Ammon's horn (tissue), 1 donor: ENCODE results near the gene CCSER2.

Source experiments
- DNase-seq: peaks from one replicate; pipeline ENCODE4 v3.0.0-alpha.2; 2016; ENCODE audit warnings: low spot score

The CCSER2 gene

GRCh38 chr10:84348860-84349259 is 20.5 kb downstream of the CCSER2 start:
- DNase-seq = no peak

GRCh38 chr10:84352251-84352842 is 24.0 kb downstream of the CCSER2 start:
- peak; percentile 75 for DNase-seq

GRCh38 chr10:84353052-84353803 is 24.8 kb downstream of the CCSER2 start:
- DNase-seq = no peak

- DNase-seq = no peak
Observed at GRCh38 chr10:84354623-84355022, 26.2 kb downstream of the CCSER2 start.

- no peak for DNase-seq
Observed at GRCh38 chr10:84355106-84355505, 26.7 kb downstream of the CCSER2 start.

- DNase-seq = no peak
Observed at GRCh38 chr10:84356928-84357327, 28.5 kb downstream of the CCSER2 start.

GRCh38 chr10:84358743-84359142 is 30.4 kb downstream of the CCSER2 start:
- no peak for DNase-seq

GRCh38 chr10:84360637-84361365 is 32.4 kb downstream of the CCSER2 start:
- DNase-seq = peak; percentile 24

GRCh38 chr10:84365335-84365881 is 37.0 kb downstream of the CCSER2 start:
- no peak for DNase-seq

- no peak for DNase-seq
Observed at GRCh38 chr10:84366041-84366440, 37.7 kb downstream of the CCSER2 start.

- no peak for DNase-seq
Observed at GRCh38 chr10:84367256-84367655, 38.9 kb downstream of the CCSER2 start.

GRCh38 chr10:84368828-84369227 is 40.4 kb downstream of the CCSER2 start:
- DNase-seq = no peak

GRCh38 chr10:84370283-84370682 is 41.9 kb downstream of the CCSER2 start:
- DNase-seq = no peak

- DNase-seq = no peak
Observed at GRCh38 chr10:84371944-84372343, 43.6 kb downstream of the CCSER2 start.

GRCh38 chr10:84373000-84373399 is 44.6 kb downstream of the CCSER2 start:
- DNase-seq = no peak

GRCh38 chr10:84374455-84374854 is 46.1 kb downstream of the CCSER2 start:
- no peak for DNase-seq

- DNase-seq = peak; percentile 77
Observed at GRCh38 chr10:84375011-84375410, 46.6 kb downstream of the CCSER2 start.

- no peak for DNase-seq
Observed at GRCh38 chr10:84375881-84376280, 47.5 kb downstream of the CCSER2 start.

GRCh38 chr10:84388148-84388547 is 59.8 kb downstream of the CCSER2 start:
- DNase-seq = no peak

- no peak for DNase-seq
Observed at GRCh38 chr10:84390364-84390763, 62.0 kb downstream of the CCSER2 start.

GRCh38 chr10:84391326-84391725 is 62.9 kb downstream of the CCSER2 start:
- DNase-seq = peak; percentile 62

GRCh38 chr10:84392181-84392580 is 63.8 kb downstream of the CCSER2 start:
- no peak for DNase-seq

- no peak for DNase-seq
Observed at GRCh38 chr10:84395581-84395980, 67.2 kb downstream of the CCSER2 start.
